GM23338 (cell line): ENCODE measurements around the gene STOX1. TPM values are rescaled to one million over a fixed set of nuclear protein-coding genes. Genes with fewer than 3 reads are reported as not detected.

Source experiments
- ATAC-seq: fragments of 200-7000 bp; cut with Tn5 transposase; 3 replicates; pipeline ENCODE4 v1.9.1; 2020
- DNase-seq: peaks from one replicate; pipeline ENCODE4 v3.0.0-alpha.2; 2015; ENCODE audit warnings: low spot score
- H2AFZ ChIP-seq: fragments of 200-600 bp; sonication (generic); 2 replicates; pipeline ENCODE4 v1.8.0; 2016; ENCODE audit warnings: antibody characterized with exemption, mild to moderate bottlenecking, moderate library complexity
- H3F3A ChIP-seq: fragments of 200-600 bp; sonication (generic); replicated peaks from 2 replicates; pipeline ENCODE4 v1.8.0; 2017; ENCODE audit warnings: antibody characterized with exemption, mixed run types, low read depth
- H3K27ac ChIP-seq: fragments of 200-600 bp; sonication (generic); 2 replicates; pipeline ENCODE4 v1.6.1; 2016; ENCODE audit warnings: low read depth
- H3K27me3 ChIP-seq: fragments of 200-600 bp; sonication (generic); 2 replicates; pipeline ENCODE4 v1.8.0; 2016; ENCODE audit warnings: mild to moderate bottlenecking, mixed run types, moderate library complexity; ENCODE audit not compliant: insufficient read depth
- H3K36me3 ChIP-seq: fragments of 200-600 bp; sonication (generic); 2 replicates; pipeline ENCODE4 v1.8.0; 2016; ENCODE audit warnings: mild to moderate bottlenecking; ENCODE audit not compliant: insufficient read depth
- H3K4me1 ChIP-seq: fragments of 200-600 bp; sonication (generic); 2 replicates; pipeline ENCODE4 v1.8.0; 2016; ENCODE audit warnings: mild to moderate bottlenecking, moderate library complexity; ENCODE audit not compliant: insufficient read depth
- H3K4me2 ChIP-seq: fragments of 200-600 bp; sonication (generic); 2 replicates; pipeline ENCODE4 v1.7.1; 2017; ENCODE audit warnings: mixed run types
- H3K4me3 ChIP-seq: fragments of 200-600 bp; sonication (generic); 2 replicates; pipeline ENCODE4 v1.6.1; 2016; ENCODE audit warnings: mixed run types
- H3K79me2 ChIP-seq: fragments of 200-600 bp; sonication (generic); replicated peaks from 2 replicates; pipeline ENCODE4 v1.8.0; 2017; ENCODE audit warnings: mild to moderate bottlenecking; ENCODE audit not compliant: insufficient read depth
- H3K9me2 ChIP-seq: fragments of 200-600 bp; sonication (generic); 2 replicates; pipeline ENCODE4 v1.8.0; 2017; ENCODE audit not compliant: insufficient read depth
- H4K20me1 ChIP-seq: fragments of 200-600 bp; sonication (generic); replicated peaks from 2 replicates; pipeline ENCODE4 v1.8.0; 2017; ENCODE audit warnings: mild to moderate bottlenecking; ENCODE audit not compliant: insufficient read depth
- H3K27ac Mint-ChIP-seq: 2 replicates; pipeline ENCODE4 v1.8.0; 2020; ENCODE audit warnings: inconsistent platforms, mild to moderate bottlenecking, moderate library complexity, mixed read lengths
- H3K27me3 Mint-ChIP-seq: 3 replicates; pipeline ENCODE4 v1.8.0; 2022; ENCODE audit warnings: low read depth, mild to moderate bottlenecking, moderate library complexity, mixed read lengths, inconsistent platforms; ENCODE audit not compliant: insufficient read depth, poor library complexity
- H3K36me3 Mint-ChIP-seq: 3 replicates; pipeline ENCODE4 v1.8.0; 2021; ENCODE audit warnings: low read depth, mild to moderate bottlenecking, inconsistent platforms, moderate library complexity, mixed read lengths
- H3K4me1 Mint-ChIP-seq: 3 replicates; pipeline ENCODE4 v1.8.0; 2020; ENCODE audit warnings: mild to moderate bottlenecking, inconsistent platforms, mixed read lengths
- H3K4me3 Mint-ChIP-seq: 3 replicates; pipeline ENCODE4 v1.8.0; 2021; ENCODE audit warnings: moderate library complexity, mild to moderate bottlenecking, inconsistent platforms, mixed read lengths
- H3K9me3 Mint-ChIP-seq: 3 replicates; pipeline ENCODE4 v1.8.0; 2020; ENCODE audit warnings: moderate library complexity, mild to moderate bottlenecking, inconsistent platforms, mixed read lengths
- CREB1 ChIP-seq: fragments of 250-450 bp; sonication (Bioruptor Pico); IDR thresholded peaks from 2 replicates; pipeline ENCODE4 v1.5.0; 2020; ENCODE audit warnings: low read depth, mild to moderate bottlenecking, moderate library complexity
- ETS1 ChIP-seq: IDR thresholded peaks from 2 replicates; pipeline ENCODE4 v1.6.1; 2016; ENCODE audit warnings: antibody characterized with exemption
- EZH2 ChIP-seq: fragments of 200-600 bp; sonication (generic); IDR thresholded peaks from one replicate; pipeline ENCODE4 v1.8.0; 2017; ENCODE audit warnings: antibody characterized with exemption, mild to moderate bottlenecking, low read depth; ENCODE audit not compliant: unreplicated experiment
- EZH2phosphoT487 ChIP-seq: fragments of 200-600 bp; sonication (generic); IDR thresholded peaks from one replicate; pipeline ENCODE4 v1.8.1; 2018; ENCODE audit warnings: antibody characterized with exemption; ENCODE audit not compliant: unreplicated experiment
- JUNB ChIP-seq: IDR thresholded peaks from one replicate; pipeline ENCODE4 v1.6.1; 2016; ENCODE audit warnings: antibody characterized with exemption; ENCODE audit not compliant: unreplicated experiment
- NANOG ChIP-seq: IDR thresholded peaks from 2 replicates; pipeline ENCODE4 v1.6.1; 2016; ENCODE audit warnings: antibody characterized with exemption, borderline replicate concordance
- POLR2AphosphoS5 ChIP-seq: IDR thresholded peaks from 2 replicates; pipeline ENCODE4 v1.6.1; 2016; ENCODE audit warnings: antibody characterized with exemption, low read depth
- STAT1 ChIP-seq: IDR thresholded peaks from one replicate; pipeline ENCODE4 v1.6.1; 2016; ENCODE audit warnings: antibody characterized with exemption; ENCODE audit not compliant: unreplicated experiment
- ZNF114 ChIP-seq: fragments of 250-450 bp; sonication (Bioruptor Pico); IDR thresholded peaks from 2 replicates; pipeline ENCODE4 v1.5.0; 2020; ENCODE audit warnings: mild to moderate bottlenecking, moderate library complexity
- ZNF331 ChIP-seq: fragments of 250-450 bp; sonication (Bioruptor Pico); IDR thresholded peaks from 2 replicates; pipeline ENCODE4 v1.5.0; 2020; ENCODE audit warnings: low read depth, mild to moderate bottlenecking, moderate library complexity
- polyA plus RNA-seq: library from polyadenylated mRNA; unstranded; fragments of >200 nt; fragmentation: Nextera tagmentation; extraction: Ambion mirVana; gene quantifications from 2 replicates; pipeline ENCODE4 v1.2.1, GENCODE V29; 2016
- total RNA-seq: library from RNA; depleted of rRNA; stranded (reverse); fragments of >200 nt; shearing (Covaris generic); gene quantifications from 2 replicates; pipeline ENCODE4 v1.2.3, GENCODE V29; 2014
- TF ChIP-seq, protein P1 (sequence below), 2 experiments: fragments of 200-600 bp in 1 of 2; sonication (generic) in 1 of 2; conservative IDR thresholded peaks; 2 replicates each; pipeline versions ENCODE4 v1.5.1 to v1.6.1; 2016 to 2017; ENCODE audit warnings: antibody characterized with exemption in 2 of 2, low read depth in 2 of 2, mild to moderate bottlenecking in 2 of 2, moderate library complexity in 1 of 2
- TF ChIP-seq, protein P2 (sequence below): IDR thresholded peaks from one replicate; pipeline ENCODE4 v1.6.1; 2018; ENCODE audit warnings: antibody characterized with exemption; ENCODE audit not compliant: unreplicated experiment

STOX1 gene
- total and polyA plus RNA-seq, 2 experiments from 2014 or later: 1.6 to 2.2 TPM

DNA sequence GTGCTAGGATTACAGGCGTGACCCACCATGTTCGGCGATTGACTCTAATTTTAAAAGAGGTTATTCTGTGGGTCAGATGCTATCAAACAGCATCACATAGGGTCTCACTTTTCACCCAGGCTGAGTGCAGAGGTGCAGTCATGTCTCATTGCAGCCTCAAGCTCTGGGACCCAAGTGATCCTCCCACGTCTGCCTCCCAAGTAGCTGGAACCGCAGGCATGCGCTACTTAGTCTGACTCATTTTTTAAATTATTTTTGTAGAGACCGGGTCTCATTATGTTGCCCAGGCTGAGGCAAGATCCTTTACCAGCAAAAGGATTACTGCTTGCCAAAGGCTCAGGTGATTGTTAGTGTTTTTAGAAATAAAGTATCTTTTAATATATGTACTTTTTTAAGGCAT lies 42.9 kb upstream of the STOX1 start:
- H3K27me3 Mint-ChIP-seq: peaks cover 9% of the 10 kb centered on the region
- H3K4me1 Mint-ChIP-seq: no peaks in the 10 kb centered on the region
- peaks cover 45% of the 10 kb centered on the region for H3K36me3 ChIP-seq
- peaks cover 4% of the 10 kb centered on the region; the same call in 1 of the 2 replicates for H4K20me1 ChIP-seq
- H3K36me3 Mint-ChIP-seq: peaks cover 89% of the 10 kb centered on the region
- no peaks in the 10 kb centered on the region for H3K27me3 ChIP-seq
- 0 out of 2 replicates have a peak overlapping the region, but pooled peaks have one; percentile 39 for H3K27ac ChIP-seq
- H3K9me2 ChIP-seq: no peaks in the 10 kb centered on the region
- H3K27ac Mint-ChIP-seq: peak overlapping the region; percentile 77; the same call in 1 of the 2 replicates
- H3K9me3 Mint-ChIP-seq: no peaks in the 10 kb centered on the region
- H3F3A ChIP-seq: peaks cover 29% of the 10 kb centered on the region
- H3K4me3 Mint-ChIP-seq: no peak overlapping the region
- no peak overlapping the region for H2AFZ ChIP-seq
- H3K4me2 ChIP-seq: no peak overlapping the region
- TF ChIP-seq NANOG (no peak), ETS1 (no peak)
- no peak for ATAC-seq
- no peaks in the 10 kb centered on the region for H3K4me1 ChIP-seq
- no peak for DNase-seq
- H3K4me3 ChIP-seq: no peak overlapping the region
- H3K79me2 ChIP-seq: no peaks in the 10 kb centered on the region; the same call in 1 of the 2 replicates

GRCh38 chr10:68787813-68788212 lies 39.5 kb upstream of the STOX1 start:
- ATAC-seq (no peak), DNase-seq (no peak)
- no peaks in the 10 kb centered on the region for H3K9me2 ChIP-seq
- no peaks in the 10 kb centered on the region for H3K4me1 ChIP-seq
- no peak overlapping the region for H3K27ac ChIP-seq
- H3K27me3 ChIP-seq: no peaks in the 10 kb centered on the region
- Mint-ChIP-seq H3K27ac (no peak overlapping the region), H3K27me3 (no peaks in the 10 kb centered on the region), H3K9me3 (no peaks in the 10 kb centered on the region), H3K4me3 (no peak overlapping the region), H3K4me1 (no peaks in the 10 kb centered on the region), H3K36me3 (peaks cover 83% of the 10 kb centered on the region)
- H3K79me2 ChIP-seq: no peaks in the 10 kb centered on the region; the same call in 1 of the 2 replicates
- peaks cover 4% of the 10 kb centered on the region; the same call in 1 of the 2 replicates for H4K20me1 ChIP-seq
- peaks cover 60% of the 10 kb centered on the region for H3K36me3 ChIP-seq
- H2AFZ ChIP-seq: no peak overlapping the region
- H3K4me3 ChIP-seq: no peak overlapping the region
- H3F3A ChIP-seq: peaks cover 24% of the 10 kb centered on the region
- H3K4me2 ChIP-seq: no peak overlapping the region
- TF ChIP-seq ZNF331 (CRISPR knock-in tag) (no peak), ETS1 (no peak), ZNF114 (CRISPR knock-in tag) (no peak), POLR2AphosphoS5 (no peak), CREB1 (CRISPR knock-in tag) (no peak), JUNB (no peak), STAT1 (no peak), EZH2 (no peak), EZH2phosphoT487 (no peak), NANOG (no peak)
- TF ChIP-seq, protein P1, sequence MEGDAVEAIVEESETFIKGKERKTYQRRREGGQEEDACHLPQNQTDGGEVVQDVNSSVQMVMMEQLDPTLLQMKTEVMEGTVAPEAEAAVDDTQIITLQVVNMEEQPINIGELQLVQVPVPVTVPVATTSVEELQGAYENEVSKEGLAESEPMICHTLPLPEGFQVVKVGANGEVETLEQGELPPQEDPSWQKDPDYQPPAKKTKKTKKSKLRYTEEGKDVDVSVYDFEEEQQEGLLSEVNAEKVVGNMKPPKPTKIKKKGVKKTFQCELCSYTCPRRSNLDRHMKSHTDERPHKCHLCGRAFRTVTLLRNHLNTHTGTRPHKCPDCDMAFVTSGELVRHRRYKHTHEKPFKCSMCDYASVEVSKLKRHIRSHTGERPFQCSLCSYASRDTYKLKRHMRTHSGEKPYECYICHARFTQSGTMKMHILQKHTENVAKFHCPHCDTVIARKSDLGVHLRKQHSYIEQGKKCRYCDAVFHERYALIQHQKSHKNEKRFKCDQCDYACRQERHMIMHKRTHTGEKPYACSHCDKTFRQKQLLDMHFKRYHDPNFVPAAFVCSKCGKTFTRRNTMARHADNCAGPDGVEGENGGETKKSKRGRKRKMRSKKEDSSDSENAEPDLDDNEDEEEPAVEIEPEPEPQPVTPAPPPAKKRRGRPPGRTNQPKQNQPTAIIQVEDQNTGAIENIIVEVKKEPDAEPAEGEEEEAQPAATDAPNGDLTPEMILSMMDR (conservative IDR thresholded peaks at IDR 0.05; ENCODE audit: low read depth in 2 of 2): no peak
- TF ChIP-seq, protein P2, sequence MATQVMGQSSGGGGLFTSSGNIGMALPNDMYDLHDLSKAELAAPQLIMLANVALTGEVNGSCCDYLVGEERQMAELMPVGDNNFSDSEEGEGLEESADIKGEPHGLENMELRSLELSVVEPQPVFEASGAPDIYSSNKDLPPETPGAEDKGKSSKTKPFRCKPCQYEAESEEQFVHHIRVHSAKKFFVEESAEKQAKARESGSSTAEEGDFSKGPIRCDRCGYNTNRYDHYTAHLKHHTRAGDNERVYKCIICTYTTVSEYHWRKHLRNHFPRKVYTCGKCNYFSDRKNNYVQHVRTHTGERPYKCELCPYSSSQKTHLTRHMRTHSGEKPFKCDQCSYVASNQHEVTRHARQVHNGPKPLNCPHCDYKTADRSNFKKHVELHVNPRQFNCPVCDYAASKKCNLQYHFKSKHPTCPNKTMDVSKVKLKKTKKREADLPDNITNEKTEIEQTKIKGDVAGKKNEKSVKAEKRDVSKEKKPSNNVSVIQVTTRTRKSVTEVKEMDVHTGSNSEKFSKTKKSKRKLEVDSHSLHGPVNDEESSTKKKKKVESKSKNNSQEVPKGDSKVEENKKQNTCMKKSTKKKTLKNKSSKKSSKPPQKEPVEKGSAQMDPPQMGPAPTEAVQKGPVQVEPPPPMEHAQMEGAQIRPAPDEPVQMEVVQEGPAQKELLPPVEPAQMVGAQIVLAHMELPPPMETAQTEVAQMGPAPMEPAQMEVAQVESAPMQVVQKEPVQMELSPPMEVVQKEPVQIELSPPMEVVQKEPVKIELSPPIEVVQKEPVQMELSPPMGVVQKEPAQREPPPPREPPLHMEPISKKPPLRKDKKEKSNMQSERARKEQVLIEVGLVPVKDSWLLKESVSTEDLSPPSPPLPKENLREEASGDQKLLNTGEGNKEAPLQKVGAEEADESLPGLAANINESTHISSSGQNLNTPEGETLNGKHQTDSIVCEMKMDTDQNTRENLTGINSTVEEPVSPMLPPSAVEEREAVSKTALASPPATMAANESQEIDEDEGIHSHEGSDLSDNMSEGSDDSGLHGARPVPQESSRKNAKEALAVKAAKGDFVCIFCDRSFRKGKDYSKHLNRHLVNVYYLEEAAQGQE: no peak
